ENCODE results near the gene GH1.
"Not testable (repeated sequence)": the region's sequence is repeated elsewhere in the genome, so short reads cannot be mapped to it uniquely, and the experiment has no call there.

GRCh38 chr17:63907161-63907778, 11.4 kb downstream of the GH1 start:
- not testable (repeated sequence) for TF ChIP-seq CTCF, POLR2AphosphoS5, POLR2A, EP300 (IDR thresholded peaks at IDR 0.05)
